ENCODE data around the gene MAP3K4.
A peak's percentile ranks its signal among the peaks of the same experiment; 100 is the strongest.

MAP3K4 gene

DNA sequence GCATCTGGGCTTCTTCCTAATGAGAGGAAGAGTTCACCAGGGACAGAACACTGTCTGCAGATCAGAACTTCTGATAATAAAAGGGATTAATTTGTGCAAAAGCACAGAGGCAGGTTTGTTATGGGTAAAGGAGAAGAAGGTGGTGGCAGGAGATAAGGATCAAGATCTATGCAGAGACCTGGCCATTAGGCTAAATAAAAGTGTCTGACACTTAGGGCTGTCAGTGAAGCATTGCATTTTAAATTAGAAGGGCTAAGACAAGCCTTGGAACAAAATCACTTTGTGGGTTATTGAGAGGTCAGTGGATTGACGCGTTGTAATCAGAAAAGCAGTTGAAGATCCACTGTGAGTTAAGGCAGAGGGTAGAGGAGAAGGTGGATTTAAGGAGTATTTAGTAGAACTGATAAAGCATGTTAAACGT lies 76.8 kb downstream of the MAP3K4 start:
- no peak overlapping the region for H3K4me3 ChIP-seq (ENCODE audit: low read depth, low read length)
- in situ Hi-C loops (cut with HindIII; ENCODE audit: low sequenced_read_pairs) = no loop called here
- TF ChIP-seq, protein P1, sequence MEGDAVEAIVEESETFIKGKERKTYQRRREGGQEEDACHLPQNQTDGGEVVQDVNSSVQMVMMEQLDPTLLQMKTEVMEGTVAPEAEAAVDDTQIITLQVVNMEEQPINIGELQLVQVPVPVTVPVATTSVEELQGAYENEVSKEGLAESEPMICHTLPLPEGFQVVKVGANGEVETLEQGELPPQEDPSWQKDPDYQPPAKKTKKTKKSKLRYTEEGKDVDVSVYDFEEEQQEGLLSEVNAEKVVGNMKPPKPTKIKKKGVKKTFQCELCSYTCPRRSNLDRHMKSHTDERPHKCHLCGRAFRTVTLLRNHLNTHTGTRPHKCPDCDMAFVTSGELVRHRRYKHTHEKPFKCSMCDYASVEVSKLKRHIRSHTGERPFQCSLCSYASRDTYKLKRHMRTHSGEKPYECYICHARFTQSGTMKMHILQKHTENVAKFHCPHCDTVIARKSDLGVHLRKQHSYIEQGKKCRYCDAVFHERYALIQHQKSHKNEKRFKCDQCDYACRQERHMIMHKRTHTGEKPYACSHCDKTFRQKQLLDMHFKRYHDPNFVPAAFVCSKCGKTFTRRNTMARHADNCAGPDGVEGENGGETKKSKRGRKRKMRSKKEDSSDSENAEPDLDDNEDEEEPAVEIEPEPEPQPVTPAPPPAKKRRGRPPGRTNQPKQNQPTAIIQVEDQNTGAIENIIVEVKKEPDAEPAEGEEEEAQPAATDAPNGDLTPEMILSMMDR (IDR thresholded peaks at IDR 0.05; ENCODE audit: low read depth, low read length, missing control alignments) = no peak

DNA sequence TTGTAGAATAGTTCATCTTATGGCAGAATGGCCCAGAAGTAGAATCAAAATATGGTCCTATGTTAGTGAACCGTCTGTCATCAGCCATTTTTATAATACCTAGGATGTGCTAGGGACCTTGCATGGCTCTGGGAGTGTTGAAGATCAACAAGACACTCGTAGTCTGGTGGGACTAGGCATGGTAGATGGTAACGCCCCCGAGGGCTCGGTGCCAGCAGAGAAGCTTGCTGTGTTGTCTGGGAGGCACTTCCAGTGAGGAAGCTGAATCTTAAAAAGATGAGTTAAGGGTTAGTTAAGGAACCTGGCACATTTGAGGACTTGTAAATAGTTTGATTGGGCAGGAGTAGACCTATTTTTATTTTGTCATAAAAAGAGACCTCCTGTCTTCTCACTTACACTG lies 82.4 kb downstream of the MAP3K4 start:
- TF ChIP-seq, protein P1 (IDR thresholded peaks at IDR 0.05; ENCODE audit: low read depth, low read length, missing control alignments) = no peak
- no peak for DNase-seq (ENCODE audit: low read depth)
- in situ Hi-C loops (cut with HindIII; ENCODE audit: low sequenced_read_pairs) = no loop called here
- no peak overlapping the region for H3K4me3 ChIP-seq (ENCODE audit: low read depth, low read length)

More for the DNA sequence above, 76.8 kb downstream of the MAP3K4 start:
- DNase-seq (ENCODE audit: low read depth) = no peak

DNA sequence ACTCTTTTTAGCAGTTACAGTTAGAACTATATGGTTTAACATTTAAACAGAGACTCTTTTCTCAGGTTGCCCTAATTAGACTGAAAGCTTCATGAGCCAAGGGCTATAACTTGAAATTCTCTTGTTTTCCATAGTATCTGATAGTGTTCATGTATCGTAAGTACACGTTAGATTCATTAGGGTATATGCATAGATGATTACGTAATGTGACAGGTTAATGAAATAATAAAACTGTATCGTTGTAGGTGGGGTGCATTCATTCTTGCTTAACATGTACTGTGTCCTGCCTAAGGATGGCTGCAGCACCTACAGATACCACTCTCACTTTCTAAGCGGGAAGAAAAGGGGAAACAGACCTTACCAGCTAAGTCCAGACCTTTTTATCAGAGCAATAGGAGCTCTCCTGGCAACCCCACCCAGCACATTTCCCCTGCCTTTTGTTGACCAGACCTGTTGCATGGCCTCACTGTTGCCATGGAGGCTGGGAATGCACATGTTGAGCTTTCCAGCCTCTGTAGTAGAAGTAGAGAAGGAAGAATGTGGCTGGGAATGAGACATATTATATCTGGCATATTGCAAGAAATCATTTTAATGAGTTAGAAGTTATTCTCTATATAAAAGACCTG lies 83.0 kb downstream of the MAP3K4 start:
- H3K4me3 ChIP-seq (ENCODE audit: low read depth, low read length) = no peak overlapping the region
- in situ Hi-C loops (cut with HindIII; ENCODE audit: low sequenced_read_pairs) = no loop called here
- TF ChIP-seq, protein P1 (IDR thresholded peaks at IDR 0.05; ENCODE audit: low read depth, low read length, missing control alignments) = no peak
- no peak for DNase-seq (ENCODE audit: low read depth)

DNA sequence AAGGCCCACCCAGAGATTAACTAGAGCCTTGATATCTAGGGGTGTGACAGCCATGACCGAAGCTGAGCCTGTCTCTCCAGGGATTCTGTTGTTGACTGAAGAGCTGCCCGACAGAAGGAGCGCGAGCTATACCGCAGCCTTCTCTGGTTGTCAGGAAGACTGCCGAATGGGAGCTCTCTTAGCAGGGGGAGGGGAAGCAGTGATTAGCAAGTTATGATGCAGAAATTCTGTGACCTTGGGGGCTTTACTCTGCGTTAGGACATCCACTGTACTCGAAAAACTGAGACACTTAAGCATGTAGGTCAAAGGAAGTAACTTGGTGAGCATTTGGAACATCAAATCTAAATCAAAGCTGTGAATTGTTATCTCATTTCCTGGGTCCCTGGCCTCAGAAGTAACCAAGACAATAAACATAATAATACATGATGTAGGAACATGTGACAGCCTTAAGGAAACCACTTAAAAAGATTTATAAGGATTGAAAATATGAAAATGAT lies 84.7 kb downstream of the MAP3K4 start:
- in situ Hi-C loops (cut with HindIII; ENCODE audit: low sequenced_read_pairs) = no loop called here
- no peak overlapping the region for H3K4me3 ChIP-seq (ENCODE audit: low read depth, low read length)
- DNase-seq (ENCODE audit: low read depth) = no peak
- TF ChIP-seq, protein P1 (IDR thresholded peaks at IDR 0.05; ENCODE audit: low read depth, low read length, missing control alignments) = no peak

DNA sequence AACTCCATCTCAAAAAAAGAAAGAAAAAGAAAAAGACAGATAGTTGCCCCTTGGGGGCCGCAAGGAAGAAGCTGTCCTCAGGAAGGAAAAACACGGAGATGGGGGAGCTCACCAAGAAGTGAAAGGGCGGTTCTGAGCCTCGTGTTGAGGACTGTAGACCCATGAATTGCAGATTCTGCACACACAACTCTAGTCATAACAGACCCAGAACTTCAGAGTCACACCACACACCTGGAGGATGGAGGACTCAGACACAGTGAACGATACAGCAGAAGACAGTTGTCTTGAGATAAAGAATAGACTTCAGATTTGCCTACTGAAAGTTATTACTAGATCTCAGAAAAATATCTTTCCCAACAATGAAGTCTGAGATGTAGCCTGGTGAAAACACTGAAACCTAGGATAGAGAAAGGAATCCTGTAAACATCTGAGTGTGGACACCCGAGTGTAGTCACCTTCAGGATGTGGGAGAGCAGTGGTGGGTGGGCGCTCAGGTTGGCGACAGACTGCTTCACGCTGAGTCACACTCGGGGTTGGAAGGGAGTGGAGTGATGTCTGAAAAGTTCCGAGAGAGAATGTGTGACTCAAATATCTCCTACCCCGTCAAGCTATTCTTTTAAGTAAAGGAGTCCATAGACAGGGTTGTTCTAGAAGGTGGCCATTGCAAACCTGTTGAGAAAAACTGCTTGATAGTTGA lies 88.1 kb downstream of the MAP3K4 start:
- peak; percentile 42 for DNase-seq (ENCODE audit: low read depth)
- TF ChIP-seq, protein P1 (IDR thresholded peaks at IDR 0.05; ENCODE audit: low read depth, low read length, missing control alignments) = no peak
- H3K4me3 ChIP-seq (ENCODE audit: low read depth, low read length) = no peak overlapping the region
- in situ Hi-C loops (cut with HindIII; ENCODE audit: low sequenced_read_pairs) = no loop called here

DNA sequence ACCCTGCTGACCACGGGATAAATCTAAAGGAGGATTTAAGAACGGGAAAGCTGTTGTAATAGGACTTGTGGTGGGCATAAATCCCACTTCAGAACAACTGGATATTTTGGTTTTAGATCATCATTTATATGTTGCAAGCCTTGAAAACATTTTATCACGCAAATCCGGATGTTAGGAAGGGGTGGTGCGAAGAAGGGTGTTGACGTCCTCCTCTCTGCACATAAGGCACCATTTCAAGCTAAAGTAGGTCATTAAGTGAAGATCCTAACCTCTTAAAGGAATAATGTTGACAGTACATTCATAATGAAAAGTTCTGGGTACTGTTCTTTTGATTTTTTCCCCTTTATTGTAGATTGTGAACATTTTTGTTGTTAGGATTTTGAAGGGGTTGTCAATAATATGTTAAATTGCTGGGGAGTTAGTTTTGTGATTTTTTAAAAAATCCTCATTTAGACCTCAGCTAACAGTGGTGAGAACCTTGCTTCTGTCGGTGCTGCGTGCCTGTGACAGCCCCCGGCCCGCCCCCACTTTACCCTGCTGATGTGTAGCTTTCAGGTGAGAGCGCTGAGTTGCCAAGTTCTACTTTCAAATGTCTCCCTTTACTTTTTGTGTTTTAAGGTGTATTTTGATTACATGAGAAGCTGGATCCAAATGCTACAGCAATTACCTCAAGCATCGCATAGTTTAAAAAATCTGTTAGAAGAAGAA lies 88.8 kb downstream of the MAP3K4 start:
- no peak overlapping the region for H3K4me3 ChIP-seq (ENCODE audit: low read depth, low read length)
- DNase-seq (ENCODE audit: low read depth) = no peak
- TF ChIP-seq, protein P1 (IDR thresholded peaks at IDR 0.05; ENCODE audit: low read depth, low read length, missing control alignments) = no peak
- in situ Hi-C loops (cut with HindIII; ENCODE audit: low sequenced_read_pairs) = no loop called here

All from astrocyte of the cerebellum (primary cell).